AML-193 (cell line): ENCODE measurements around the gene DHCR7.
"Not testable (repeated sequence)": the region's sequence is repeated elsewhere in the genome, so short reads cannot be mapped to it uniquely, and the experiment has no call there.

ENCODE experiments used
- DNase-seq, 2 experiments: peaks; one replicate each; lab custom pipeline; 2025; lab: John Stamatoyannopoulos, UW

DHCR7 gene

GRCh38 chr11:71437879-71438278, 10.3 kb downstream of the DHCR7 start:
- DNase-seq: no peak

GRCh38 chr11:71437399-71437798, 10.8 kb downstream of the DHCR7 start:
- no peak for DNase-seq

DNA sequence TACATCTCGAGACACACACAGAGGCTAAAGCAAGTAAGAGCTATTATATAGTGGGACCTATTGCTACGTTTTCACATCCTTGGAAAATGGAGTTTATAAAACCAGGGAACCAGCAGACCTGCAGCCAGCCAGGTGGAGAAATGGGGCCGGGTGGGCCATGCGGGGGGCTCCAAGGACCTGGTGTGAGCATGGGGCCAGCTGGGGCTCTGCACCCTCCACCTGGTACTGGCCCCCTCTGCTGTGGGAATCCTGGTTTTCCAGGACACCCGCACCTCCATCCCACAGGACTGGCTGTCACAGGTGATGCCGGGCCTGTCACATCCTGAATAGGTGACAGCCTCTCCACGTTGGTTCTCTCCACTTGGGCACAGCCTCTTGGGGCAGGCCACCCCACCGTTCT, 11.3 kb downstream of the DHCR7 start:
- no peak for DNase-seq

- no peak for DNase-seq
Observed at GRCh38 chr11:71435278-71435951, 12.8 kb downstream of the DHCR7 start.

- DNase-seq: no peak
Observed at GRCh38 chr11:71434576-71435130, 13.5 kb downstream of the DHCR7 start.

DNA sequence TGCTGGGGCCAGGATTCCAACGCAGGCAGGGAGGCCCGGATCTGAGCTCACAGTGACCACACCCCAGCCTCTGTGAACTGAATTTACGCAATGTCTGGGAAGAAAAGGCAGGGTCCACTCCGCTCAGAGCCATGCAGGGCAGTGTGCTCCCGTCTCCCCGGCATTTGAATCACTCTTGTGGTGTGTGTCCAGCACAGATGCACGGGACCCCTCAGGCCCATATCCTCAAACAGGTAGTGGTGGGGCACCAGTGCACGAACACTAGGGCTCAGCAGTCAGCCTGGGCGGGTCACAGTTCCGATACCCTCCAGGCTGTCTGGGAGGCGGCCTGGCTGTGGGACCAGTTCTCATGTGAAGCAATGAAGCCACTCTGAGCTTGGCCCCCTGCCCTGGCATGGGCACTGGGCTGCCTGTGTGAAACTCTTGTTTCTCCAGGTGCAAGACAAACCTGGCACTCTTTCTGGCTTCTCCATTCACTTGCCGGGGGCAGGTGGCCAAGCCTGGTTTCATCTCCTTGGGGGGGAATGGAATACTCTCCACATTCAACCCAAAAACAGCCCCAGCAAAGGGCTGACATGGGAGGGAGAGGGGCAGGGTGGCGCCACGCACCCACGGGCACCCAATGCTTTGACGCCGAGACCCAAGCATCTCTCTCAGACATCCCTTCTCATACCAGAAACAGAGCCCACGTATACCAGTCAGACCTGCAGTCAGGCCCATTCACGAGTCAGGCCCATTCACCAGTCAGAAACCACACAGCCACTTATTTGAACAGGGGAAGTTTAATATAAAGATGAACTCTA, 14.3 kb downstream of the DHCR7 start:
- no peak for DNase-seq

DNA sequence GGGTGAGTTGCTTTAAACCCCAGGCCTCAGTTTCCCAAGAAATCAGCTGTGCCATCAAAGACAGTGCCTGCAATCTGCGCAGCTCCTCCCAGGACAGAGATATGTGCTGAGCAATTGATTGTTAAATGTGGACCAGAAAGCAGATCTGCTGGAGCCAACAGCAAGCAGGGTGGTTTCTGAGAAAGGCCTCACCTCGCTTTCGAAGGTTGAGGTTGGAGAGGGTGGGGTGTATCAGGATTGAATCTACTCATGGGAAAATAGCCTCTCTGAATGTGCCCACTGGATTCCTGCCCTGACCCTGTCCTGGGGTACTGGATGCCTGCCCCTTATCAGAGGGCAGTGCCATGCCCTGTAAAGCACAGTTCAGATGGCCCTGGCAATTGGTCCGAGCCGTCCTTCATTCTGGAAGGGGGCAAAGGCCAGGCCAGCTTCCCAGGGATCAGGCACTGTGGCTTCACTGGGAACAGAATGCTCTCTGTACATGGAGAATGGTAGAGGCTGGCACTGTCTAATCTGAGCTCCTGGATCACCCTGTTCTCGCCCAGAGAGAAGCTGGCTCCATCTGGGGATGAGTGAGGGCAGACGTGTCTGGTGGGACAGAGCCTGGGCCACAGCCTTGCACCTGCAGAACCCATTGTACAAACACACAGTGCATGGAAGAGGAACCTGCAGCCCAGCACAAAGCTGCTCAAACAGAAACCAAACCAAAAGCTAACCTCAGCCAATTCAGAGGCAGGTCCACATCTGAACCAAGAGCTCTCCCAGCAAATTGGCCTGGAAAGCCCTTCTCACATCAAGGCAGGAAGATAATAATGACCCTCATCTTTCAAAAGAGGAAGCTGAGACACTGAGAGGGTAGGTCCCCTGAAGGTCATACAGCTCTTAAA, 15.2 kb downstream of the DHCR7 start:
- no peak for DNase-seq

DNA sequence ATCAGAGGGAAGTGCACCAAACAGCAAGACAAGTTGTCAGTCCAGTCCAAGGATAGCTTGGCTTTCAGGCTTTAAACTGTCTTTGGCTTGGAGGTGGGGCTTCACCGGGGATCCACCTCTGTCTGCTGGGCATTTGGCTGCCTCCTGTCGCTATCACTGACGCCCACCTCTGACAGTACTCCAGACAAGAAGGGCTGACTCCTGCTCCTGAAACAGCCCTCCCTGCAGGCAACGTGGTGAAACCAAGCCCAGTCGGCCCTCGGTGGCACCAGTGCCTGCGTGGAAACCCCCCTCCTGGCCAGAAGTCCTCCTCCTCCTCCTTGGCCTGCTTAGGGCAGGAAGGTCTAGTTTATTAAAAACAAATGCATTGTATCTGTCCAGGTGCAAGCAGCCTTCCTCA, 16.9 kb downstream of the DHCR7 start:
- DNase-seq: no peak

- DNase-seq: no peak
Observed at GRCh38 chr11:71430166-71430565, 18.0 kb downstream of the DHCR7 start.

DNA sequence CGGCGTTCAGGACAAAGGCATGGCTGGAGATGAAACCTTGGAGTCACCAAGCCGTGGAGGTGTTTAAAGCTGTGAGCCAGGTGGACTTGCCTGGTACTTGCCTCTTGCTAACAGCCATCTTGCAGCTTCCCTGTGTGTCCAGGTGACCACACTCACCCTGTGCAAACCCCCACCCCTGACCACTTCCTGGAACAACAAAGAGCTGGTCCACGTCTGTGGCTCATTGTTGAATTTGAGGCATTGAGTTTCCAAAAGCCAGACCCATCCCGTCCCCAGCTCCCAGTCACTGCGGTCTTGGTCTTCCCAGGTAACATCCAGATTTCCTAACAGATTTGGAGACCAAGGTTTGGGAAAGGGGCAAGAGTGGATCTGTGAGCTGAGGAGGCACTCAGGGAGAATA, 18.5 kb downstream of the DHCR7 start:
- no peak for DNase-seq

- DNase-seq: no peak
Observed at GRCh38 chr11:71428861-71429435, 19.2 kb downstream of the DHCR7 start.

- DNase-seq: no peak
Observed at GRCh38 chr11:71426413-71426812, 21.8 kb downstream of the DHCR7 start.

- DNase-seq: no peak
Observed at GRCh38 chr11:71425860-71426259, 22.3 kb downstream of the DHCR7 start.

DNA sequence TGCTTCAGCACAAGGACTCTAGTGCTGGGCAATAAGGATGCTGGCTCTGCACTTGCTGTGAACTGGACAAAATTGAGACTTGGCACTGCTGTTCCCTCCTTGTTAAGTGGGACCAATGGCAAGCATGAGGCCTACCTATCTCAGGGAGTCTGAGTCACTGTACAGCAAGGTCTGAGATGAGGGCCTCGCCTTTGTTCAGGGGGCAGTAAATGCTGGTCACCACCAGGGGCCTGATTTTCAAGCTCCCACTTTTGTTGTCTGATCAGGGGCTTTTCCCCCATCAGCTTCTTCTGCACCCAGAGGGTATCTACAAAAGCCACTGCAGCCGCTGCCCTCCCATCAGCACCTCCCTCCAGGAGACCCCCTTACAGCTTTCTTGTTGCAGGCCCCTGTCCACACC, 22.8 kb downstream of the DHCR7 start:
- no peak for DNase-seq

- DNase-seq: no peak
Observed at GRCh38 chr11:71423181-71423790, 24.9 kb downstream of the DHCR7 start.

- DNase-seq: not testable (repeated sequence)
Observed at GRCh38 chr11:71422318-71422717, 25.9 kb downstream of the DHCR7 start.

DNA sequence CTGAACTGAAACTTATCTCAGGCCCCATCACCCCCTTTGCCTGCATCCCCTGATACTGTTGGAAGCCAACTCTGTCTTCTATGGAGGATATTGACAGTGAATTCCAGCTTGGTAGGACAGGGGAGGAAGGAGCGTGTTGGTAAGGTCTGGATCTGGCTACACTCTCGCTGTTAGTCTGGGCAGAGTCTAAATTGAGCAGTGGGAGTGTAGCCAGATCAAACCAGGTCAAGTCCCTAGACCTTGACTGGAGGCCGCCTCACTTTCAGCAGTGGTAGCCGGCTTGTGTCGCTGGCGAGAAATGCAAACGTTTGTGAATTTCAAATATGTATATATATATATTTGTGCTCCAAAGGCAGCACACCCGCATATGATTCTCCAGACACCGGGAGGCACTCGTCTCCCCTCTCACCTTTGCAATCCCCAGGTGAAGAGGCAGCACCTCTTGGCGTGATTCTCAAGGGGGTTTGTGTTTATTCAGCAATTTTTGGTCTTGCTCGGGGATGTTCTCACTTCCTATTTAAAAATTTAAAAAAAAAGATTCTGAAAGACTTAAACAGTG, 26.7 kb downstream of the DHCR7 start:
- no peak for DNase-seq

- DNase-seq: peak; percentile 41 to 62
Observed at GRCh38 chr11:71420455-71421241, 27.5 kb downstream of the DHCR7 start.

DNA sequence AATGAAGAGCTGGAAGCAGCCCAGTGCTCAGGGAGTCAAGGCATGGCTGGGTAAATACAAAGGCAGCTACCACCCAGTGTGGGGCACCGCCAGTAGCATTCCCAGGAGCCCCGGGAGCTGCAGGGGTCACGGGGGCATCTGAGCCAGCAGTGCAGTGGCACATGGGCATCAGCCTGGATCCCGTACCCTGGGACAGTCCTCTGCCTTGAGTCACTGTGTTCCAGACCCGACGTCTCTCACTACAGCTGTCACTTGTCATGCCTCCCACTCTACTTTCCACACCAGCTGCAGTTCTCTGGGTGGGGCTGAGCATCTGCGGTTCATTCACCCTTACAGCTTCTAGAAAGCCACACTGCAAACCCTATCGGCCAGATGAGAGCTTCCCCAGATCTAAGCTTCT, 29.6 kb downstream of the DHCR7 start:
- no peak for DNase-seq

DNA sequence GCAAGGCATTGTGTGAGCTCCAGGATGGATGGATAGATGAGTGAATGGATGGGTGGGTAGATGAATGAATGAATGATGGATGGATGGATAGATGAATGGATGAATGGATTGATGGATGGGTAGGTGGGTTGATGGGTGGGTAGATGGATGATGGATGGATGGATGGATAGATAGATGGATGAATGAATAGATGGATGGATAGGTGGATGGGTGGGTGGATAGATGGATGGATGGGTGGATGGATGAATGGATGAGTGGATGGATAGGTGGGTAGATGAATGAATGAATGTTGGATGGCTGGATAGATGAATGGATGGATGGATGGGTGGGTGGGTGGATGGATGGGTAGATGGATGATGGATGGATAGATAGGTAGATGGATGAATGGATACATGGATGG, 33.5 kb downstream of the DHCR7 start:
- DNase-seq: no peak
